GM12878 (cell line): ENCODE results near the gene LRRC23. TPM values are rescaled to one million over a fixed set of nuclear protein-coding genes. Genes with fewer than 3 reads are reported as not detected.

Experiments used
- BACH1 ChIP-seq: fragments of 450-650 bp; IDR thresholded peaks from 2 replicates; pipeline ENCODE4 v1.6.1; 2017; ENCODE audit warnings: mild to moderate bottlenecking, borderline replicate concordance
- CREM ChIP-seq: IDR thresholded peaks from 2 replicates; pipeline ENCODE4 v1.6.1; 2014; ENCODE audit warnings: antibody characterized with exemption, low read depth
- CUX1 ChIP-seq: IDR thresholded peaks from 2 replicates; pipeline ENCODE4 v1.6.1; 2012; ENCODE audit warnings: improper control_type of control experiment, low read depth, low read length; ENCODE audit not compliant: insufficient replicate concordance
- HDAC2 ChIP-seq: fragments of 200-600 bp; sonication (generic); IDR thresholded peaks from 2 replicates; pipeline ENCODE4 v1.6.1; 2017
- HSF1 ChIP-seq: fragments of 150-350 bp; IDR thresholded peaks from 2 replicates; pipeline ENCODE4 v1.6.1; 2014; ENCODE audit warnings: mild to moderate bottlenecking, low read depth, low read length
- IKZF2 ChIP-seq, 2 experiments: fragments of 450-650 bp; IDR thresholded peaks; 2 replicates each; pipeline ENCODE4 v1.6.1; 2017; ENCODE audit warnings: mild to moderate bottlenecking in 2 of 2, moderate library complexity in 2 of 2
- NR2F1 ChIP-seq: fragments of 450-650 bp; conservative IDR thresholded peaks from 2 replicates; pipeline ENCODE4 v1.6.1; 2017; ENCODE audit warnings: mild to moderate bottlenecking
- PAX5 ChIP-seq: IDR thresholded peaks from 2 replicates; pipeline ENCODE4 v1.6.1; 2011; ENCODE audit warnings: low read depth, low read length, borderline replicate concordance
- POLR2AphosphoS5 ChIP-seq: IDR thresholded peaks from 2 replicates; pipeline ENCODE4 v1.6.1; 2011; ENCODE audit warnings: mild to moderate bottlenecking, low read length, inconsistent platforms
- SIN3A ChIP-seq: IDR thresholded peaks from 2 replicates; pipeline ENCODE4 v1.6.1; 2012; ENCODE audit warnings: low read depth, low read length, improper control_type of control experiment
- SREBF1 ChIP-seq: IDR thresholded peaks from 2 replicates; pipeline ENCODE4 v1.6.1; 2012; ENCODE audit warnings: mild to moderate bottlenecking, low read length
- TARDBP ChIP-seq: IDR thresholded peaks from 2 replicates; pipeline ENCODE4 v1.6.1; 2016; ENCODE audit warnings: borderline replicate concordance
- TCF12 ChIP-seq: IDR thresholded peaks from 2 replicates; pipeline ENCODE4 v1.6.1; 2011; ENCODE audit warnings: low read depth, mild to moderate bottlenecking, low read length
- TCF3 ChIP-seq: IDR thresholded peaks from 2 replicates; pipeline ENCODE4 v1.6.1; 2012; ENCODE audit warnings: low read depth, mild to moderate bottlenecking, low read length, borderline replicate concordance; ENCODE audit not compliant: insufficient read depth
- WRNIP1 ChIP-seq: IDR thresholded peaks from 2 replicates; pipeline ENCODE4 v1.6.1; 2011; ENCODE audit warnings: low read depth, low read length, improper control_type of control experiment, borderline replicate concordance
- ZNF622 ChIP-seq: fragments of 450-650 bp; IDR thresholded peaks from 2 replicates; pipeline ENCODE4 v1.6.1; 2017; ENCODE audit warnings: mild to moderate bottlenecking, inconsistent platforms
- polyA plus RNA-seq, 11 experiments: library from polyadenylated mRNA; depleted of rRNA in 4 of 11; unstranded in 6 of 11; stranded (reverse) in 5 of 11; fragments of >200 nt; fragmentation: Nextera tagmentation in 4 of 11; fragmentation: Illumina TruSeq in 1 of 11; extraction: Ambion mirVana in 4 of 11; extraction: Trizol in 1 of 11; gene quantifications; 1 replicate in 1 of 11; 2 replicates in 10 of 11; pipeline versions ENCODE4 v1.2.1 to v1.2.3, GENCODE V29; 2011 to 2016; ENCODE audit warnings: inconsistent platforms in 2 of 11, missing spikeins in 2 of 11, low read depth in 1 of 11
- total RNA-seq, 4 experiments: library from RNA; depleted of rRNA in 3 of 4; stranded (reverse); fragments of >200 nt in 3 of 4; fragmentation: Illumina TruSeq in 1 of 4; extraction: Trizol in 1 of 4; gene quantifications; 2 replicates each; pipeline versions ENCODE4 v1.2.1 to v1.2.3, GENCODE V29; 2013 to 2021
- TF ChIP-seq, protein P1 (sequence below): IDR thresholded peaks from 2 replicates; pipeline ENCODE4 v1.6.1; 2012; ENCODE audit warnings: low read depth, low read length, improper control_type of control experiment
- TF ChIP-seq, protein P2 (sequence below), 3 experiments: IDR thresholded peaks in 2 of 3; conservative IDR thresholded peaks in 1 of 3; 2 replicates each; pipeline ENCODE4 v1.5.1; 2011; ENCODE audit warnings: low read depth in 3 of 3, low read length in 3 of 3, mild to moderate bottlenecking in 3 of 3, control low read depth in 2 of 3, moderate library complexity in 2 of 3, inconsistent platforms in 1 of 3, mixed read lengths in 1 of 3; ENCODE audit not compliant: control insufficient read depth in 2 of 3, insufficient read depth in 1 of 3; ENCODE audit errors: extremely low read depth in 1 of 3

LRRC23 gene
- total and polyA plus RNA-seq, 10 of the 15 experiments (the other 5 are each of a cell fraction or from before 2014, with no cell fraction given), result 1.4 to 6.9 (median 3.4) TPM

- TF ChIP-seq CUX1 (no peak), ZNF622 (no peak), POLR2AphosphoS5 (no peak), PAX5 (no peak), SREBF1 (no peak), TCF3 (0 out of 2 replicates have a peak, but pooled peaks have one; percentile 47), TARDBP (no peak), IKZF2 (IDR thresholded peaks at IDR 0.05) (no peak), HSF1 (no peak), BACH1 (no peak), HDAC2 (no peak), NR2F1 (no peak), SIN3A (no peak), WRNIP1 (no peak), TCF12 (0 out of 2 replicates have a peak, but pooled peaks have one; percentile 49), CREM (no peak)
- TF ChIP-seq, protein P1, sequence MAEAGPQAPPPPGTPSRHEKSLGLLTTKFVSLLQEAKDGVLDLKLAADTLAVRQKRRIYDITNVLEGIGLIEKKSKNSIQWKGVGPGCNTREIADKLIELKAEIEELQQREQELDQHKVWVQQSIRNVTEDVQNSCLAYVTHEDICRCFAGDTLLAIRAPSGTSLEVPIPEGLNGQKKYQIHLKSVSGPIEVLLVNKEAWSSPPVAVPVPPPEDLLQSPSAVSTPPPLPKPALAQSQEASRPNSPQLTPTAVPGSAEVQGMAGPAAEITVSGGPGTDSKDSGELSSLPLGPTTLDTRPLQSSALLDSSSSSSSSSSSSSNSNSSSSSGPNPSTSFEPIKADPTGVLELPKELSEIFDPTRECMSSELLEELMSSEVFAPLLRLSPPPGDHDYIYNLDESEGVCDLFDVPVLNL, result no peak
- TF ChIP-seq, protein P2, sequence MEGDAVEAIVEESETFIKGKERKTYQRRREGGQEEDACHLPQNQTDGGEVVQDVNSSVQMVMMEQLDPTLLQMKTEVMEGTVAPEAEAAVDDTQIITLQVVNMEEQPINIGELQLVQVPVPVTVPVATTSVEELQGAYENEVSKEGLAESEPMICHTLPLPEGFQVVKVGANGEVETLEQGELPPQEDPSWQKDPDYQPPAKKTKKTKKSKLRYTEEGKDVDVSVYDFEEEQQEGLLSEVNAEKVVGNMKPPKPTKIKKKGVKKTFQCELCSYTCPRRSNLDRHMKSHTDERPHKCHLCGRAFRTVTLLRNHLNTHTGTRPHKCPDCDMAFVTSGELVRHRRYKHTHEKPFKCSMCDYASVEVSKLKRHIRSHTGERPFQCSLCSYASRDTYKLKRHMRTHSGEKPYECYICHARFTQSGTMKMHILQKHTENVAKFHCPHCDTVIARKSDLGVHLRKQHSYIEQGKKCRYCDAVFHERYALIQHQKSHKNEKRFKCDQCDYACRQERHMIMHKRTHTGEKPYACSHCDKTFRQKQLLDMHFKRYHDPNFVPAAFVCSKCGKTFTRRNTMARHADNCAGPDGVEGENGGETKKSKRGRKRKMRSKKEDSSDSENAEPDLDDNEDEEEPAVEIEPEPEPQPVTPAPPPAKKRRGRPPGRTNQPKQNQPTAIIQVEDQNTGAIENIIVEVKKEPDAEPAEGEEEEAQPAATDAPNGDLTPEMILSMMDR (IDR thresholded peaks at IDR 0.05 in 2 of 3, conservative IDR thresholded peaks at IDR 0.05 in 1 of 3; ENCODE audit: control insufficient read depth in 2 of 3, extremely low read depth in 1 of 3, insufficient read depth in 1 of 3, low read depth in 3 of 3, low read length in 3 of 3), result 0 out of 6 replicates have a peak, but pooled peaks of 1 of the 3 experiments have one; percentile 13
Observed at GRCh38 chr12:6921996-6922946, 17.6 kb downstream of the LRRC23 start (continued).
